ENCODE measurements around the gene SLC16A1.

The SLC16A1 gene

GRCh38 chr1:112882271-112882744 is 73.7 kb downstream of the SLC16A1 start:
- no peak for DNase-seq (ENCODE audit: low read depth in 1 of 2, low spot score in 1 of 2)
- in situ Hi-C loops (cut with HindIII; ENCODE audit: low pct_unique_long_range_greater_than_20kb, low sequenced_read_pairs): no loop called here
- no peak for TF ChIP-seq JUND (IDR thresholded peaks at IDR 0.05; ENCODE audit: low read depth)

GRCh38 chr1:112881742-112882127 is 74.3 kb downstream of the SLC16A1 start:
- no peak for TF ChIP-seq JUND (IDR thresholded peaks at IDR 0.05; ENCODE audit: low read depth)
- DNase-seq (ENCODE audit: low read depth in 1 of 2, low spot score in 1 of 2): no peak
- in situ Hi-C loops (cut with HindIII; ENCODE audit: low pct_unique_long_range_greater_than_20kb, low sequenced_read_pairs): no loop called here

GRCh38 chr1:112879834-112880233 is 76.2 kb downstream of the SLC16A1 start:
- DNase-seq (ENCODE audit: low read depth in 1 of 2, low spot score in 1 of 2): no peak
- in situ Hi-C loops (cut with HindIII; ENCODE audit: low pct_unique_long_range_greater_than_20kb, low sequenced_read_pairs): no loop called here
- TF ChIP-seq JUND (IDR thresholded peaks at IDR 0.05; ENCODE audit: low read depth): no peak

- no peak for DNase-seq (ENCODE audit: low read depth in 1 of 2, low spot score in 1 of 2)
- no peak for TF ChIP-seq JUND (IDR thresholded peaks at IDR 0.05; ENCODE audit: low read depth)
- in situ Hi-C loops (cut with HindIII; ENCODE audit: low pct_unique_long_range_greater_than_20kb, low sequenced_read_pairs): no loop called here
Measured at GRCh38 chr1:112878321-112878720, 77.7 kb downstream of the SLC16A1 start.

GRCh38 chr1:112877750-112878149 is 78.2 kb downstream of the SLC16A1 start:
- no peak for DNase-seq (ENCODE audit: low read depth in 1 of 2, low spot score in 1 of 2)
- TF ChIP-seq JUND (IDR thresholded peaks at IDR 0.05; ENCODE audit: low read depth): no peak
- in situ Hi-C loops (cut with HindIII; ENCODE audit: low pct_unique_long_range_greater_than_20kb, low sequenced_read_pairs): no loop called here

- in situ Hi-C loops (cut with HindIII; ENCODE audit: low pct_unique_long_range_greater_than_20kb, low sequenced_read_pairs): no loop called here
- no peak for TF ChIP-seq JUND (IDR thresholded peaks at IDR 0.05; ENCODE audit: low read depth)
- no peak for DNase-seq (ENCODE audit: low read depth in 1 of 2, low spot score in 1 of 2)
Measured at GRCh38 chr1:112876315-112876714, 79.7 kb downstream of the SLC16A1 start.

- DNase-seq (ENCODE audit: low read depth in 1 of 2, low spot score in 1 of 2): no peak
- in situ Hi-C loops (cut with HindIII; ENCODE audit: low pct_unique_long_range_greater_than_20kb, low sequenced_read_pairs): no loop called here
- no peak for TF ChIP-seq JUND (IDR thresholded peaks at IDR 0.05; ENCODE audit: low read depth)
Measured at GRCh38 chr1:112872551-112872962, 83.4 kb downstream of the SLC16A1 start.

GRCh38 chr1:112870887-112871646 is 84.9 kb downstream of the SLC16A1 start:
- in situ Hi-C loops (cut with HindIII; ENCODE audit: low pct_unique_long_range_greater_than_20kb, low sequenced_read_pairs): no loop called here
- TF ChIP-seq JUND (IDR thresholded peaks at IDR 0.05; ENCODE audit: low read depth): no peak
- no peak for DNase-seq (ENCODE audit: low read depth in 1 of 2, low spot score in 1 of 2)

- in situ Hi-C loops (cut with HindIII; ENCODE audit: low pct_unique_long_range_greater_than_20kb, low sequenced_read_pairs): no loop called here
- TF ChIP-seq JUND (IDR thresholded peaks at IDR 0.05; ENCODE audit: low read depth): no peak
- no peak for DNase-seq (ENCODE audit: low read depth in 1 of 2, low spot score in 1 of 2)
Measured at GRCh38 chr1:112869895-112870294, 86.1 kb downstream of the SLC16A1 start.

GRCh38 chr1:112868191-112868590 is 87.8 kb downstream of the SLC16A1 start:
- no peak for TF ChIP-seq JUND (IDR thresholded peaks at IDR 0.05; ENCODE audit: low read depth)
- in situ Hi-C loops (cut with HindIII; ENCODE audit: low pct_unique_long_range_greater_than_20kb, low sequenced_read_pairs): no loop called here
- no peak for DNase-seq (ENCODE audit: low read depth in 1 of 2, low spot score in 1 of 2)

- DNase-seq (ENCODE audit: low read depth in 1 of 2, low spot score in 1 of 2): no peak
- in situ Hi-C loops (cut with HindIII; ENCODE audit: low pct_unique_long_range_greater_than_20kb, low sequenced_read_pairs): no loop called here
- no peak for TF ChIP-seq JUND (IDR thresholded peaks at IDR 0.05; ENCODE audit: low read depth)
Measured at GRCh38 chr1:112866981-112867380, 89.0 kb downstream of the SLC16A1 start.

- in situ Hi-C loops (cut with HindIII; ENCODE audit: low pct_unique_long_range_greater_than_20kb, low sequenced_read_pairs): no loop called here
- DNase-seq (ENCODE audit: low read depth in 1 of 2, low spot score in 1 of 2): no peak
- no peak for TF ChIP-seq JUND (IDR thresholded peaks at IDR 0.05; ENCODE audit: low read depth)
Measured at GRCh38 chr1:112866151-112866550, 89.8 kb downstream of the SLC16A1 start.

GRCh38 chr1:112862753-112863426 is 93.1 kb downstream of the SLC16A1 start:
- DNase-seq (ENCODE audit: low read depth in 1 of 2, low spot score in 1 of 2): no peak
- no peak for TF ChIP-seq JUND (IDR thresholded peaks at IDR 0.05; ENCODE audit: low read depth)
- in situ Hi-C loops (cut with HindIII; ENCODE audit: low pct_unique_long_range_greater_than_20kb, low sequenced_read_pairs): no loop called here

Measured in T47D (cell line).